OCI-LY7 (cell line): ENCODE results near the gene TAF4.

Source experiments
- EZH2phosphoT487 ChIP-seq: fragments of 200-600 bp; sonication (generic); IDR thresholded peaks from 2 replicates; pipeline ENCODE4 v1.6.1; 2018; ENCODE audit warnings: low read depth, borderline replicate concordance, mild to moderate bottlenecking, mixed run types, antibody characterized with exemption, low read length, moderate library complexity, mixed read lengths
- TF ChIP-seq, protein P1 (sequence below): fragments of 200-600 bp; sonication (generic); conservative IDR thresholded peaks from 2 replicates; pipeline ENCODE4 v1.5.1; 2014; ENCODE audit warnings: mild to moderate bottlenecking, antibody characterized with exemption, low read length, moderate library complexity, mixed read lengths

DNA sequence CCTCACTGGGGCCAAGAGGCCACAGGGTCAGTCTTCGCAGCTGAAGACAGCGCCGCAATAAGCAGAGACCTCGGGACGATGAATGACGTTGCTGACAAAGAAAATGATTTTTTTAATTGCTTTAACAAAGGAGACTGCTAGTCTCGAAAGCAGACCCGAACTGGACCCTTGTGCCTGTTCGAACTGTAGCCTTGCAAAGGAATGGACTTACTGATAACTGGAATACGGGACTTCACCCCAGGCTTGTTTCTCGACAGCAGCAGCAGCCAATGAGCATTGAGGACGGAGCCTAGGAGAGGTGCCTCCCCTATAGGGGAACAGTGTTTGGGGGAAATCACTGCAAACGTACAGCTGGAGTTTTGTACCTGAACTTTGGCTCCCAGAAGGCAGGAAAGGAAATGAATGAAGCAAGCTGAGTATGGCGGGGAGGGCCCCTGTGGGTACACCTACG lies 1.3 kb upstream of the TAF4 start:
- TF ChIP-seq, protein P1, sequence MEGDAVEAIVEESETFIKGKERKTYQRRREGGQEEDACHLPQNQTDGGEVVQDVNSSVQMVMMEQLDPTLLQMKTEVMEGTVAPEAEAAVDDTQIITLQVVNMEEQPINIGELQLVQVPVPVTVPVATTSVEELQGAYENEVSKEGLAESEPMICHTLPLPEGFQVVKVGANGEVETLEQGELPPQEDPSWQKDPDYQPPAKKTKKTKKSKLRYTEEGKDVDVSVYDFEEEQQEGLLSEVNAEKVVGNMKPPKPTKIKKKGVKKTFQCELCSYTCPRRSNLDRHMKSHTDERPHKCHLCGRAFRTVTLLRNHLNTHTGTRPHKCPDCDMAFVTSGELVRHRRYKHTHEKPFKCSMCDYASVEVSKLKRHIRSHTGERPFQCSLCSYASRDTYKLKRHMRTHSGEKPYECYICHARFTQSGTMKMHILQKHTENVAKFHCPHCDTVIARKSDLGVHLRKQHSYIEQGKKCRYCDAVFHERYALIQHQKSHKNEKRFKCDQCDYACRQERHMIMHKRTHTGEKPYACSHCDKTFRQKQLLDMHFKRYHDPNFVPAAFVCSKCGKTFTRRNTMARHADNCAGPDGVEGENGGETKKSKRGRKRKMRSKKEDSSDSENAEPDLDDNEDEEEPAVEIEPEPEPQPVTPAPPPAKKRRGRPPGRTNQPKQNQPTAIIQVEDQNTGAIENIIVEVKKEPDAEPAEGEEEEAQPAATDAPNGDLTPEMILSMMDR: 0 out of 2 replicates have a peak, but pooled peaks have one; percentile 17
- no peak for TF ChIP-seq EZH2phosphoT487
